Endothelial cell of umbilical vein (primary cell): ENCODE measurements around the gene CPPED1.

Experiments used
- MAX ChIP-seq: IDR thresholded peaks from 2 replicates; pipeline ENCODE4 v1.6.1; 2011; ENCODE audit not compliant: insufficient read depth, insufficient read length
- POLR2A ChIP-seq: IDR thresholded peaks from 2 replicates; pipeline ENCODE4 v1.6.1; 2012; ENCODE audit warnings: low read depth, mild to moderate bottlenecking, control low read depth, low read length
- TF ChIP-seq, protein P1 (sequence below), 2 donors: IDR thresholded peaks; 1 replicate in 1 of 2; 2 replicates in 1 of 2; pipeline ENCODE4 v1.5.1; 2011; ENCODE audit warnings: low read length in 2 of 2, mild to moderate bottlenecking in 2 of 2, moderate library complexity in 2 of 2, control low read depth in 1 of 2, inconsistent platforms in 1 of 2, low read depth in 1 of 2; ENCODE audit not compliant: insufficient read depth in 1 of 2; ENCODE audit errors: extremely low read depth in 1 of 2

DNA sequence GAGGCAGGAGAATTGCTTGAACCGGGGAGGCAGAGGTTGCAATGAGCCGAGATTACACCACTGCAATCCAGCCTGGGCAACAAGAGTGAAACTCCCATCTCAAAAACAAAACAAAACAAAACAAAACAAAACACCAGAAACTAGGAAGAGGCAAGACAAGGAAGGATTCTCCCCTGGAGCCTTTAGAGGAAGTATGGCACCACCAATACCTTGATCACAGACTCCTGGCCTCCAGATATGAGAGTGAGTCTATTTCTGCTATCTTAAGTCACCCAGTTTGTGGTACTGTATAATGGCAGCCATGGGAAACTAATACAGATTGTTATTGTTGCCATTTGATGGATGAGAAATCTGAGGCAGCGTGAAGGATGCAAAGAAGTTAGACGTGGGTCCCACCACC lies 14.6 kb upstream of the CPPED1 start:
- TF ChIP-seq POLR2A, result no peak
- TF ChIP-seq MAX, result no peak
- TF ChIP-seq, protein P1, sequence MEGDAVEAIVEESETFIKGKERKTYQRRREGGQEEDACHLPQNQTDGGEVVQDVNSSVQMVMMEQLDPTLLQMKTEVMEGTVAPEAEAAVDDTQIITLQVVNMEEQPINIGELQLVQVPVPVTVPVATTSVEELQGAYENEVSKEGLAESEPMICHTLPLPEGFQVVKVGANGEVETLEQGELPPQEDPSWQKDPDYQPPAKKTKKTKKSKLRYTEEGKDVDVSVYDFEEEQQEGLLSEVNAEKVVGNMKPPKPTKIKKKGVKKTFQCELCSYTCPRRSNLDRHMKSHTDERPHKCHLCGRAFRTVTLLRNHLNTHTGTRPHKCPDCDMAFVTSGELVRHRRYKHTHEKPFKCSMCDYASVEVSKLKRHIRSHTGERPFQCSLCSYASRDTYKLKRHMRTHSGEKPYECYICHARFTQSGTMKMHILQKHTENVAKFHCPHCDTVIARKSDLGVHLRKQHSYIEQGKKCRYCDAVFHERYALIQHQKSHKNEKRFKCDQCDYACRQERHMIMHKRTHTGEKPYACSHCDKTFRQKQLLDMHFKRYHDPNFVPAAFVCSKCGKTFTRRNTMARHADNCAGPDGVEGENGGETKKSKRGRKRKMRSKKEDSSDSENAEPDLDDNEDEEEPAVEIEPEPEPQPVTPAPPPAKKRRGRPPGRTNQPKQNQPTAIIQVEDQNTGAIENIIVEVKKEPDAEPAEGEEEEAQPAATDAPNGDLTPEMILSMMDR (IDR thresholded peaks at IDR 0.05; ENCODE audit: extremely low read depth in 1 of 2, insufficient read depth in 1 of 2, low read depth in 1 of 2, low read length in 2 of 2), result no peak
